Common myeloid progenitor, CD34-positive (primary cell): ENCODE data around the gene DOCK9.
A peak's percentile ranks its signal among the peaks of the same experiment; 100 is the strongest.

ENCODE experiments used
- CTCF ChIA-PET: fragments of 350-600 bp; sonication (Branson Sonifier 250); formaldehyde crosslinking; loops from one replicate; lab custom pipeline; 2021; ENCODE audit warnings: antibody characterized with exemption; lab: Charles Lee
- POLR2A ChIA-PET: fragments of 350-600 bp; sonication (Branson Sonifier 250); formaldehyde crosslinking; loops from one replicate; lab custom pipeline; 2021; ENCODE audit warnings: antibody characterized with exemption; lab: Charles Lee
- DNase-seq, 3 donors: peaks; one replicate each; pipeline versions ENCODE4 v3.0.0 to v3.0.0-alpha.2; 2013
- H3K27ac ChIP-seq, 2 experiments: 1 replicate in 1 of 2; 2 replicates in 1 of 2; pipeline ENCODE4 v1.7.0; 2013; ENCODE audit warnings: inconsistent platforms in 2 of 2, low read length in 2 of 2, mild to moderate bottlenecking in 2 of 2, low read depth in 1 of 2, moderate library complexity in 1 of 2; ENCODE audit not compliant: severe bottlenecking in 2 of 2, insufficient read depth in 1 of 2, poor library complexity in 1 of 2
- H3K27me3 ChIP-seq, 5 experiments: replicated peaks in 2 of 5; 1 replicate in 3 of 5; 2 replicates in 2 of 5; pipeline versions ENCODE4 v1.6.1 to v1.7.0; 2013; ENCODE audit warnings: low read length in 4 of 5, mild to moderate bottlenecking in 2 of 5, moderate library complexity in 2 of 5, inconsistent platforms in 1 of 5; ENCODE audit not compliant: insufficient read depth in 5 of 5, control insufficient read depth in 4 of 5
- H3K36me3 ChIP-seq, 4 experiments: 1 replicate in 2 of 4; 2 replicates in 2 of 4; pipeline versions ENCODE4 v1.6.1 to v1.7.0; 2013; ENCODE audit warnings: low read length in 3 of 4, control low read depth in 1 of 4, mild to moderate bottlenecking in 1 of 4; ENCODE audit not compliant: control insufficient read depth in 4 of 4, insufficient read depth in 4 of 4
- H3K4me1 ChIP-seq, 4 experiments: 1 replicate in 3 of 4; 2 replicates in 1 of 4; pipeline versions ENCODE4 v1.6.1 to v1.7.1; 2013; ENCODE audit warnings: low read length in 3 of 4, mild to moderate bottlenecking in 3 of 4, control low read depth in 1 of 4, inconsistent platforms in 1 of 4, moderate library complexity in 1 of 4; ENCODE audit not compliant: control insufficient read depth in 4 of 4, insufficient read depth in 4 of 4; ENCODE audit errors: control extremely low read depth in 1 of 4
- H3K4me3 ChIP-seq, 7 experiments: 1 replicate in 4 of 7; 2 replicates in 3 of 7; pipeline versions ENCODE4 v1.5.1 to v1.7.0; 2013; ENCODE audit warnings: mild to moderate bottlenecking in 7 of 7, low read length in 6 of 7, moderate library complexity in 6 of 7, inconsistent platforms in 2 of 7, low read depth in 2 of 7, control low read depth in 1 of 7; ENCODE audit not compliant: insufficient read depth in 4 of 7, control insufficient read depth in 1 of 7; ENCODE audit errors: extremely low read depth in 1 of 7
- H3K9me3 ChIP-seq, 5 experiments: 1 replicate in 4 of 5; 2 replicates in 1 of 5; pipeline versions ENCODE4 v1.6.1 to v1.7.1; 2013; ENCODE audit warnings: low read length in 4 of 5, mild to moderate bottlenecking in 2 of 5, inconsistent platforms in 1 of 5, low read depth in 1 of 5, moderate library complexity in 1 of 5; ENCODE audit not compliant: control insufficient read depth in 4 of 5, insufficient read depth in 2 of 5; ENCODE audit errors: control extremely low read depth in 1 of 5
- WGBS: methylation state at CpG from one replicate; pipeline ENCODE4 v1.1.5; 2013; ENCODE audit not compliant: insufficient coverage; 5-methylcytosine and 5-hydroxymethylcytosine counted together

Gene DOCK9

GRCh38 chr13:98871727-98872126, 106.1 kb downstream of the DOCK9 start:
- Histone ChIP-seq H3K4me1 (no peaks in the 10 kb centered on the region), H3K27me3 (no peaks in the 10 kb centered on the region), H3K36me3 (no peaks in the 10 kb centered on the region), H3K27ac (no peak overlapping the region), H3K4me3 (no peak overlapping the region), H3K9me3 (peaks cover 0 to 14% (median 6%) of the 10 kb centered on the region in 5 experiments)
- ChIA-PET POLR2A (no interaction called here), CTCF (no interaction called here)
- DNase-seq: no peak
- 96% methylated on average over 13 of the region's 13 CpGs for WGBS

GRCh38 chr13:98869408-98870090, 108.3 kb downstream of the DOCK9 start:
- Histone ChIP-seq H3K4me3 (no peak overlapping the region), H3K4me1 (no peaks in the 10 kb centered on the region), H3K27me3 (peaks cover 0 to 4% (median 0%) of the 10 kb centered on the region in 5 experiments), H3K9me3 (peaks cover 0 to 14% (median 6%) of the 10 kb centered on the region in 5 experiments), H3K27ac (no peak overlapping the region), H3K36me3 (no peaks in the 10 kb centered on the region)
- ChIA-PET CTCF (interaction anchor here (1.1 to 1.8 kb wide), 6 partner anchors 9 to 253 kb away, joined by 3 to 5 read pairs (median 4); no protein-coding TSS in a partner anchor), POLR2A (no interaction called here)
- 88% methylated on average over 5 of the region's 6 CpGs for whole genome bisulfite sequencing
- DNase-seq: peak in 2 of 3 donors; percentile 20 to 22

GRCh38 chr13:98868932-98869331, 108.9 kb downstream of the DOCK9 start:
- no peak overlapping the region for H3K27ac ChIP-seq
- CTCF ChIA-PET: interaction anchor here (1.2 to 1.8 kb wide), 3 partner anchors 11 to 13 kb away, joined by 4 to 5 read pairs (median 4); no protein-coding TSS in a partner anchor
- 95% methylated on average over 3 of the region's 3 CpGs for WGBS
- no peak overlapping the region for H3K4me3 ChIP-seq
- no peak for DNase-seq
- POLR2A ChIA-PET: no interaction called here
- H3K9me3 ChIP-seq: peaks cover 0 to 12% (median 6%) of the 10 kb centered on the region in 5 experiments
- no peaks in the 10 kb centered on the region for H3K4me1 ChIP-seq
- no peaks in the 10 kb centered on the region for H3K36me3 ChIP-seq
- peaks cover 0 to 4% (median 0%) of the 10 kb centered on the region in 5 experiments for H3K27me3 ChIP-seq

GRCh38 chr13:98866882-98867281, 111.0 kb downstream of the DOCK9 start:
- POLR2A ChIA-PET: interaction anchor here (0.6 kb wide), 1 partner anchor 112 kb away, joined by 4 read pairs; no protein-coding TSS in a partner anchor
- DNase-seq: peak in 2 of 3 donors; percentile 19 to 23
- no peaks in the 10 kb centered on the region for H3K36me3 ChIP-seq
- H3K4me3 ChIP-seq: no peak overlapping the region
- H3K4me1 ChIP-seq: no peaks in the 10 kb centered on the region
- H3K27ac ChIP-seq: no peak overlapping the region
- CTCF ChIA-PET: interaction anchor here (1.1 to 1.6 kb wide), 2 partner anchors 11 to 22 kb away, joined by 3 to 4 read pairs; no protein-coding TSS in a partner anchor
- no CpG with 5 or more reads among the region's 1 CpG for WGBS
- H3K9me3 ChIP-seq: no peaks in the 10 kb centered on the region
- H3K27me3 ChIP-seq: peaks cover 0 to 4% (median 0%) of the 10 kb centered on the region in 5 experiments

- ChIA-PET CTCF (no interaction called here), POLR2A (no interaction called here)
- no peak overlapping the region for H3K4me3 ChIP-seq
- H3K9me3 ChIP-seq: no peaks in the 10 kb centered on the region
- no peaks in the 10 kb centered on the region for H3K36me3 ChIP-seq
- DNase-seq: no peak
- 81% methylated on average over 3 of the region's 6 CpGs for WGBS
- no peak overlapping the region for H3K27ac ChIP-seq
- no peaks in the 10 kb centered on the region for H3K4me1 ChIP-seq
- H3K27me3 ChIP-seq: peaks cover 0 to 18% (median 1%) of the 10 kb centered on the region in 5 experiments
These were observed 117.4 kb downstream of the DOCK9 start for GRCh38 chr13:98860491-98860890.

- H3K9me3 ChIP-seq: no peaks in the 10 kb centered on the region
- H3K27me3 ChIP-seq: peaks cover 0 to 15% (median 2%) of the 10 kb centered on the region in 5 experiments
- DNase-seq: no peak
- 94% methylated on average over 4 of the region's 4 CpGs for WGBS
- no peak overlapping the region for H3K4me3 ChIP-seq
- POLR2A ChIA-PET: no interaction called here
- H3K36me3 ChIP-seq: no peaks in the 10 kb centered on the region
- H3K27ac ChIP-seq: no peak overlapping the region
- CTCF ChIA-PET: interaction anchor here (0.9 to 1.7 kb wide), 3 partner anchors 10 to 176 kb away, joined by 3 to 4 read pairs (median 4); no protein-coding TSS in a partner anchor
- no peaks in the 10 kb centered on the region for H3K4me1 ChIP-seq
These were observed 119.7 kb downstream of the DOCK9 start for GRCh38 chr13:98858191-98858590.

GRCh38 chr13:98856983-98857382, 120.9 kb downstream of the DOCK9 start:
- no peak overlapping the region for H3K4me3 ChIP-seq
- WGBS: 72% methylated on average over 4 of the region's 5 CpGs
- CTCF ChIA-PET: interaction anchor here (0.9 to 1.7 kb wide), 3 partner anchors 11 to 177 kb away, joined by 3 to 4 read pairs (median 4); no protein-coding TSS in a partner anchor
- peaks cover 0 to 15% (median 2%) of the 10 kb centered on the region in 5 experiments for H3K27me3 ChIP-seq
- H3K4me1 ChIP-seq: no peaks in the 10 kb centered on the region
- no peaks in the 10 kb centered on the region for H3K36me3 ChIP-seq
- no peak overlapping the region for H3K27ac ChIP-seq
- POLR2A ChIA-PET: no interaction called here
- H3K9me3 ChIP-seq: no peaks in the 10 kb centered on the region
- DNase-seq: no peak
